Cardiac fibroblast (primary cell): ENCODE measurements around the gene ALKBH5.

Experiments
- DNase-seq, 2 donors: peaks; one replicate each; pipeline versions ENCODE4 v3.0.0 to v3.0.0-alpha.2; 2010; ENCODE audit warnings: low read depth in 2 of 2
- H3K4me3 ChIP-seq, 2 donors: replicated peaks in 1 of 2; 1 replicate in 1 of 2; 2 replicates in 1 of 2; pipeline ENCODE4 v1.5.1; 2011; ENCODE audit warnings: low read depth in 2 of 2, low read length in 2 of 2, mild to moderate bottlenecking in 2 of 2, moderate library complexity in 1 of 2
- TF ChIP-seq, protein P1 (sequence below): IDR thresholded peaks from one replicate; pipeline ENCODE4 v1.5.1; 2011; ENCODE audit warnings: low read depth, mild to moderate bottlenecking, low read length, inconsistent platforms

The ALKBH5 gene

DNA sequence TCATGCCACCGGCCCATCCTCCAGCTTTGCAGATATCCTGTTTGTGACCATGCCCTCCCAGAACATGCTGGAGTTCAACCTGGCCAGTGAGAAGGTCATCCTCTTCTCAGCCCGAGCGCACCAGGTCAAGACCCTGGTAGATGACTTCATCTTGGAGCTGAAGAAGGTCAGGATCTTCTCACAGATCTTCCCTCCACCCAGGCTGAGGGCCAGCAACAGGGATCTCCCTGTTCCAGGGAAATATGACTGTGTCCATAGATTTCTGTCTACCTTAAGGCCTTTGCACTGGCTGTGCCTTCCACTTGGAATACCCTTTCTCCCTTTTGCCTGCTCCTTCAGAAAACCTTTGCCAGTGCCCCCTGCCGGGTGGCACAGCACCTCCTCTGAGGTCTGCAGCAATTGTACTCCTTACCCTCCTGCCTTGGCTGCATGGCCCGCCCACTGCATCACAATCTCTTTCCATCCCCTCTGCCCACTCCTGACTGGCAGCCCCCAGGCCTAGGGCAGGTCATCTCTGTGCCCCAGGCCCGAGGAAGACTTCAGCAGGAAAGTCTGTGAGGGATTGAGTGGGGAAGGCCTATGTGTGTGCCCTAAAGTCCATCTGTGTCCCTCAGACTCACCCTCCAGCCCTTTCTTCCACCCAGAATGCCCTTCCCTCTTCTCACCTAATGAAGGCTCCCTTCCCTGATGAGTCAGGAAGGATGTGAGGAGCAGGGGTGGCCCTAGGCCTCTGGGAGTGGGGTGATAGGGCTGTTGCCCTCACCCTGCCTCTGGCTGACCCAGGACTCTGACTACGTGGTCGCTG lies 27.3 kb upstream of the ALKBH5 start:
- TF ChIP-seq, protein P1, sequence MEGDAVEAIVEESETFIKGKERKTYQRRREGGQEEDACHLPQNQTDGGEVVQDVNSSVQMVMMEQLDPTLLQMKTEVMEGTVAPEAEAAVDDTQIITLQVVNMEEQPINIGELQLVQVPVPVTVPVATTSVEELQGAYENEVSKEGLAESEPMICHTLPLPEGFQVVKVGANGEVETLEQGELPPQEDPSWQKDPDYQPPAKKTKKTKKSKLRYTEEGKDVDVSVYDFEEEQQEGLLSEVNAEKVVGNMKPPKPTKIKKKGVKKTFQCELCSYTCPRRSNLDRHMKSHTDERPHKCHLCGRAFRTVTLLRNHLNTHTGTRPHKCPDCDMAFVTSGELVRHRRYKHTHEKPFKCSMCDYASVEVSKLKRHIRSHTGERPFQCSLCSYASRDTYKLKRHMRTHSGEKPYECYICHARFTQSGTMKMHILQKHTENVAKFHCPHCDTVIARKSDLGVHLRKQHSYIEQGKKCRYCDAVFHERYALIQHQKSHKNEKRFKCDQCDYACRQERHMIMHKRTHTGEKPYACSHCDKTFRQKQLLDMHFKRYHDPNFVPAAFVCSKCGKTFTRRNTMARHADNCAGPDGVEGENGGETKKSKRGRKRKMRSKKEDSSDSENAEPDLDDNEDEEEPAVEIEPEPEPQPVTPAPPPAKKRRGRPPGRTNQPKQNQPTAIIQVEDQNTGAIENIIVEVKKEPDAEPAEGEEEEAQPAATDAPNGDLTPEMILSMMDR: no peak
- no peak for DNase-seq
- H3K4me3 ChIP-seq: no peak overlapping the region

DNA sequence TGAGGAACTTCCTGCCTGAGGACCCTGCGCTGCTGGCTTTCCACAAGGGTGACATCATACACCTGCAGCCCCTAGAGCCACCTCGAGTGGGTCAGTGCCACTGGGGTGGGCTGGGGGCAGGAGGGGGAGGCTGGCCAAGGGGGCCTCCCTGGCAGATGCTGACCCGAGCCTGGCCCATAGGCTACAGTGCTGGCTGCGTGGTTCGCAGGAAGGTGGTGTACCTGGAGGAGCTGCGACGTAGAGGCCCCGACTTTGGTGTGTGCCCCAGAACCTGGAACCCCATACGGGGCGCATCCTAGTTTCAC lies 26.7 kb upstream of the ALKBH5 start:
- TF ChIP-seq, protein P1: no peak
- no peak for DNase-seq
- no peak overlapping the region for H3K4me3 ChIP-seq

DNA sequence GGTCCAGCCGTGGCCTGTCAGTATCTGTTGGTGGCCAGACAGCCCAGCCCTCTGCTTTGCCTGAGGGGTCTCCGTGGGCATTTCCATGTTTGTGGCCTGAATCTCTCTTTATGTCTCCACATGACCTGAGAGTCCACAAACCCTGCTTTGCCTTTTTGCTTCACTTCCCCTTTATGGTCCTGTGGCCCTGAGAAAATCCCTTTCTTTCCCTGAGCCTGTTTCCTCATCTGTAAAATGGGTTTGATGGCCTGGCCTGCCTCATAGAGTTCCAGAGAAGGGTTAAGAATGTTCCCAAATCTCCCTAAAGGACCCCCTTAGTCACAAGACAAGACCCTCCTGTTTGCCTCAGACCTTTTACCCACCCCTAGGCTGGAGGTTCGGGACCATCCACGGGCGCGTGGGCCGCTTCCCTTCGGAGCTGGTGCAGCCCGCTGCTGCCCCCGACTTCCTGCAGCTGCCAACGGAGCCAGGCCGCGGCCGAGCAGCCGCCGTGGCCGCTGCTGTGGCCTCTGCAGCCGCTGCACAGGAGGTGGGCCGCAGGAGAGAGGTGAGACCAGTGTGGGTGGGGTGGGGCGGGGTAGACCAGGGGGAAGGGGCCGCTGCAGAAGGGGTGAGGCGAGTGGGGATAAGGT lies 26.2 kb upstream of the ALKBH5 start:
- no peak overlapping the region for H3K4me3 ChIP-seq
- TF ChIP-seq, protein P1: no peak
- no peak for DNase-seq

DNA sequence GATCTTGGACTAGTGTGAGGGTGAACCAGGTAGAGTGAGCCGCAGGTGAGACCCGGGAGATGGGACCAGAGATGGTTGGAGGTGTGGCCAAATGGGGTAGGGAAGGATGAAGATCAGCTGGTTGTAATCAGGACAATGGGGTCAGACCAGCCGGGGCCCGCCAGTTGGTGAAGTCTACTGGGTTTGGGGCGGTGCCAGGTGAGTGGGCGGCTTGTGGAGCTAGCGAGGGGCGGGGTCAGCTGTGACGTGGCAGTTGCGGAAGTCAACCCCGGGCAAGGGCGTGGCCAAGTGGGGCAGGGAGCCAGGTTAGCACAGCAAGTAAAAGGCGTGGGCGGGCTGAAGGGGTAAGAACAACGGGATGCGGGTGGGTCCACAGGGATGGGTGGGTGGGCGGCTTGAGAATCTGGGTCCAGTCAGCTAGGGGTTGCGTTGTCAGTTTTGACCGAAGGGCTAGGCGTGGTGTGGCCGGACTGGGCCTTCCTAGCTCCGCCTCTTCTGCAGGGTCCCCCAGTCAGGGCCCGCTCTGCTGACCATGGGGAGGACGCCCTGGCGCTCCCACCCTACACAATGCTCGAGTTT lies 25.5 kb upstream of the ALKBH5 start:
- TF ChIP-seq, protein P1: no peak
- peak overlapping the region; percentile 37 to 49 for H3K4me3 ChIP-seq
- peak; percentile 86 to 96 for DNase-seq

DNA sequence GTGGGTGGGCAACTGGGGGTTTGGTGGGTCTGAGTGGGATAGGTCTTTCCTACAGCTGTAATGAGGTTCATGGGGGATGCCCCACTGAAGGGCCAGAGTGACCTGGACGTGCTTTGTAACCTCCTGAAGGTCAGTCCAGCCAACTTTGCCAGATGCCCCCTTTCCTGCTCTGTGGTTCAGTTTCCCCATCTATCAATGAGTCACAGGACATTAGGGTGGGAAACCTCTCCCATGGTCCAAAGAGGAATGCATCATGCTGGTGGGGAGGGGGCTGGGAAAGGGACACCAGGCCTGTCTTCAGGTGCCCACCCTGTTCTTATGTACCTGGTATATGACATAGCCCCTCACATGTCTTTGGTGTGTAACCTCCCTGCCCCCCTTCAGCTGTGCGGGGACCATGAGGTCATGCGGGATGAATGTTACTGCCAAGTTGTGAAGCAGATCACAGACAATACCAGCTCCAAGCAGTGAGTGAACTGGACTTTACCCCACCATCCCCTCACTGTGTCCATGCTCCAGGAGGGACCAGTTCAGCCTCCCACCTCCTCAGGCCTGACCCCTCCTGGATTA lies 24.0 kb upstream of the ALKBH5 start:
- TF ChIP-seq, protein P1: no peak
- peak in 1 of 2 donors; percentile 25 for DNase-seq
- no peak overlapping the region for H3K4me3 ChIP-seq

DNA sequence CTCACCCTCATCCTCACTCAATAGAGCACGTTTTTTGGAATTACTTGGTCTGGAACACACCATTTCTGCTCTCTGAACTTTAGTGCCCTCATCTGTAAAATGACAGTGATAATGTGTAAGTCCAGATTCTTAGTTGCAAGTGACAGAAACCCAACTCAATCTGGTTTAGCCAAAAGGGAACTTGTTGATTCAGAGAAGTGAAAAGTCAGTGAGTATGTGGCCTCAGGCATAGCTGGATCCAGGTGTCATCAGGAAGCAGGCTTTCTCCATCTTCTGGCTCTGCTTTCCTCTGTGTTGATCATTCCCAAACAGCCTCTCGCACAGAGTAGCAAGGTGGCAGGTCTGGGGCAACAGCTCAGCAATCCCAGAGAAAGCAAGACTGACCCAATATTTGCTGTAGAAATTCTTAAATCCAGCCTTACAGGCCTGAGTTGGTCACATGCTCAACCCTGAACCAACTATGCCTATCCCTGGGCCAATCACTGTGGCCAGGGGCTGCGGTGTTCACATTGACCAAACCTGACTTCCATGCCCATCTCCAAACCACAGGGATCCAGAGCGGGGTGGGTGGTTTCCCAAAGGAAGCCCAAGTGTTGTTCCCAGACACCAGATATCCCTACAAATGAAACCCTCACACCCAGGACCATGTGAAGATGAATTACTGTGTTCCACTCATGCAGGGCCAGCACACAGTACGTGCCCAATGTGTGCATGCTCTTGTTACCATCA lies 23.3 kb upstream of the ALKBH5 start:
- TF ChIP-seq, protein P1: no peak
- no peak overlapping the region for H3K4me3 ChIP-seq
- no peak for DNase-seq
